ENCODE measurements around the gene UBE2J2.

- TF ChIP-seq, protein P1, sequence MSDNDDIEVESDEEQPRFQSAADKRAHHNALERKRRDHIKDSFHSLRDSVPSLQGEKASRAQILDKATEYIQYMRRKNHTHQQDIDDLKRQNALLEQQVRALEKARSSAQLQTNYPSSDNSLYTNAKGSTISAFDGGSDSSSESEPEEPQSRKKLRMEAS (IDR thresholded peaks at IDR 0.05; ENCODE audit: insufficient read depth, insufficient read length) = no peak
- TF ChIP-seq POLR2A (IDR thresholded peaks at IDR 0.05; ENCODE audit: low read depth, low read length) (no peak), FOS (IDR thresholded peaks at IDR 0.05; ENCODE audit: borderline replicate concordance, insufficient read depth, low read length) (no peak), CTCF (IDR thresholded peaks at IDR 0.05; ENCODE audit: extremely low read depth in 1 of 2, insufficient read depth in 1 of 2, low read depth in 1 of 2, low read length in 2 of 2) (no peak), MYC (IDR thresholded peaks at IDR 0.05; ENCODE audit: low read depth, low read length) (no peak), EZH2 (IDR thresholded peaks at IDR 0.05; ENCODE audit: borderline replicate concordance, low read depth, low read length, severe bottlenecking) (no peak), JUN (IDR thresholded peaks at IDR 0.05; ENCODE audit: borderline replicate concordance, insufficient read depth, insufficient read length, low read depth) (no peak), POLR2AphosphoS5 (IDR thresholded peaks at IDR 0.05; ENCODE audit: insufficient read depth, low read depth, low read length) (no peak), GATA2 (IDR thresholded peaks at IDR 0.05; ENCODE audit: insufficient read depth, insufficient read length, low read depth, low read length) (no peak)
These were observed 55.0 kb downstream of the UBE2J2 start for GRCh38 chr1:1218524-1219200.
